Choroid plexus epithelial cell (primary cell): ENCODE measurements around the gene ARHGEF25.
A peak's percentile ranks its signal among the peaks of the same experiment; 100 is the strongest.

Experiments
- DNase-seq: peaks from one replicate; pipeline ENCODE4 v3.0.0-alpha.2; 2010; ENCODE audit warnings: low read depth
- H3K4me3 ChIP-seq: 2 replicates; pipeline ENCODE4 v1.5.1; 2011; ENCODE audit warnings: low read depth, mild to moderate bottlenecking, control low read depth, low read length, moderate library complexity
- CTCF ChIP-seq: conservative IDR thresholded peaks from 2 replicates; pipeline ENCODE4 v1.5.1; 2011; ENCODE audit warnings: low read depth, mild to moderate bottlenecking, control low read depth, inconsistent platforms, low read length, moderate library complexity

ARHGEF25 gene

GRCh38 chr12:57574795-57575194 is 36.4 kb upstream of the ARHGEF25 start:
- no peak overlapping the region for H3K4me3 ChIP-seq
- no peak for TF ChIP-seq CTCF
- no peak for DNase-seq

GRCh38 chr12:57575771-57576612 is 35.2 kb upstream of the ARHGEF25 start:
- no peak for DNase-seq
- no peak overlapping the region for H3K4me3 ChIP-seq
- no peak for TF ChIP-seq CTCF

GRCh38 chr12:57576613-57577160 is 34.5 kb upstream of the ARHGEF25 start:
- H3K4me3 ChIP-seq = no peak overlapping the region
- no peak for TF ChIP-seq CTCF
- no peak for DNase-seq

- no peak overlapping the region for H3K4me3 ChIP-seq
- DNase-seq = no peak
- TF ChIP-seq CTCF = no peak
These were observed 33.1 kb upstream of the ARHGEF25 start for GRCh38 chr12:57577981-57578758.

- peak; percentile 13 for DNase-seq
- TF ChIP-seq CTCF = no peak
- no peak overlapping the region for H3K4me3 ChIP-seq
These were observed 32.2 kb upstream of the ARHGEF25 start for GRCh38 chr12:57579011-57579410.

GRCh38 chr12:57579677-57580465 is 31.4 kb upstream of the ARHGEF25 start:
- TF ChIP-seq CTCF = no peak
- no peak overlapping the region for H3K4me3 ChIP-seq
- no peak for DNase-seq
